Neutrophil (primary cell): ENCODE measurements around the gene DOK4.

Experiments used
- H3K27ac ChIP-seq: fragments of 200-600 bp; sonication (generic); 2 replicates; pipeline ENCODE4 v1.5.1; 2016; ENCODE audit warnings: mild to moderate bottlenecking, moderate library complexity
- H3K27me3 ChIP-seq: fragments of 200-600 bp; sonication (generic); 2 replicates; pipeline ENCODE4 v1.6.0; 2016; ENCODE audit warnings: mild to moderate bottlenecking
- H3K36me3 ChIP-seq: fragments of 200-600 bp; sonication (generic); 2 replicates; pipeline ENCODE4 v1.5.1; 2017
- H3K4me1 ChIP-seq, 2 experiments: fragments of 200-600 bp in 1 of 2; sonication (generic) in 1 of 2; 1 replicate in 1 of 2; 2 replicates in 1 of 2; pipeline versions ENCODE4 v1.5.1 to v1.6.1; 2013 to 2016; ENCODE audit warnings: low read depth in 1 of 2, low read length in 1 of 2, mild to moderate bottlenecking in 1 of 2, moderate library complexity in 1 of 2; ENCODE audit not compliant: control insufficient read depth in 1 of 2, insufficient read depth in 1 of 2
- H3K4me3 ChIP-seq, 2 experiments: fragments of 200-600 bp in 1 of 2; sonication (generic) in 1 of 2; 1 replicate in 1 of 2; 2 replicates in 1 of 2; pipeline ENCODE4 v1.5.1; 2013 to 2016; ENCODE audit warnings: low read depth in 1 of 2, low read length in 1 of 2, mild to moderate bottlenecking in 1 of 2, moderate library complexity in 1 of 2
- H3K9me3 ChIP-seq: fragments of 200-600 bp; sonication (generic); 2 replicates; pipeline ENCODE4 v1.5.1; 2016
- TF ChIP-seq, protein P1 (sequence below): fragments of 200-600 bp; sonication (generic); IDR thresholded peaks from 2 replicates; pipeline ENCODE4 v1.5.1; 2016; ENCODE audit warnings: antibody characterized with exemption

Gene DOK4

GRCh38 chr16:57435838-57436237 lies 50.5 kb downstream of the DOK4 start:
- Histone ChIP-seq H3K36me3 (peaks cover 82% of the 10 kb centered on the region), H3K9me3 (peaks cover 16% of the 10 kb centered on the region), H3K27ac (no peak overlapping the region), H3K27me3 (no peaks in the 10 kb centered on the region), H3K4me3 (no peak overlapping the region), H3K4me1 (no peaks in the 10 kb centered on the region)
- TF ChIP-seq, protein P1, sequence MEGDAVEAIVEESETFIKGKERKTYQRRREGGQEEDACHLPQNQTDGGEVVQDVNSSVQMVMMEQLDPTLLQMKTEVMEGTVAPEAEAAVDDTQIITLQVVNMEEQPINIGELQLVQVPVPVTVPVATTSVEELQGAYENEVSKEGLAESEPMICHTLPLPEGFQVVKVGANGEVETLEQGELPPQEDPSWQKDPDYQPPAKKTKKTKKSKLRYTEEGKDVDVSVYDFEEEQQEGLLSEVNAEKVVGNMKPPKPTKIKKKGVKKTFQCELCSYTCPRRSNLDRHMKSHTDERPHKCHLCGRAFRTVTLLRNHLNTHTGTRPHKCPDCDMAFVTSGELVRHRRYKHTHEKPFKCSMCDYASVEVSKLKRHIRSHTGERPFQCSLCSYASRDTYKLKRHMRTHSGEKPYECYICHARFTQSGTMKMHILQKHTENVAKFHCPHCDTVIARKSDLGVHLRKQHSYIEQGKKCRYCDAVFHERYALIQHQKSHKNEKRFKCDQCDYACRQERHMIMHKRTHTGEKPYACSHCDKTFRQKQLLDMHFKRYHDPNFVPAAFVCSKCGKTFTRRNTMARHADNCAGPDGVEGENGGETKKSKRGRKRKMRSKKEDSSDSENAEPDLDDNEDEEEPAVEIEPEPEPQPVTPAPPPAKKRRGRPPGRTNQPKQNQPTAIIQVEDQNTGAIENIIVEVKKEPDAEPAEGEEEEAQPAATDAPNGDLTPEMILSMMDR, result no peak

GRCh38 chr16:57434003-57434402 lies 52.3 kb downstream of the DOK4 start:
- Histone ChIP-seq H3K27me3 (no peaks in the 10 kb centered on the region), H3K9me3 (peaks cover under 1% of the 10 kb centered on the region), H3K4me3 (no peak overlapping the region), H3K36me3 (peaks cover 84% of the 10 kb centered on the region), H3K4me1 (no peaks in the 10 kb centered on the region), H3K27ac (no peak overlapping the region)
- TF ChIP-seq, protein P1, result no peak

- Histone ChIP-seq H3K9me3 (no peaks in the 10 kb centered on the region), H3K27me3 (no peaks in the 10 kb centered on the region), H3K27ac (no peak overlapping the region), H3K4me3 (no peak overlapping the region), H3K36me3 (peaks cover 88% of the 10 kb centered on the region), H3K4me1 (no peaks in the 10 kb centered on the region)
- TF ChIP-seq, protein P1, result no peak
These were observed 53.3 kb downstream of the DOK4 start for GRCh38 chr16:57432989-57433388.

- Histone ChIP-seq H3K27ac (no peak overlapping the region), H3K27me3 (no peaks in the 10 kb centered on the region), H3K4me1 (no peaks in the 10 kb centered on the region), H3K36me3 (peaks cover 93% of the 10 kb centered on the region), H3K4me3 (no peak overlapping the region), H3K9me3 (no peaks in the 10 kb centered on the region)
- TF ChIP-seq, protein P1, result no peak
These were observed 53.8 kb downstream of the DOK4 start for GRCh38 chr16:57432505-57432904.

DNA sequence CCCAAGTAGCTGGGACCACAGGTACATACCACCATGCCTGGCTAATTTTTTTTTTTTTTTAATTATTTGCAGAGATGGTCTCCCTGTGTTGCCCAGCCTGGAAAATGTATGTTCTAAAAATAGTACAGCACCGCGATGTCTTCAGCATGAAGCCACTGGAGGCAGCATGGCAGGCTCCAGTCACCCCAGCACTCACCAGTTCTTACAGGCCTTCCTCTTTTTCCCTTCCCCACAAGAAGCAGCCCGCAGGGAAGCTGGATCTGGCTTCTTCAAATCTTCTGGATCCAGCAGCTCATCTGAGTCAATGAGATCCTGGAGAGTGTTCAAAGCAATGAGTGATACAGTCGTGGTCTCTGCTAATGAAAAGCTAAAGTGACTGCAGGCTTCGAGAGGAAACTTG lies 55.3 kb downstream of the DOK4 start:
- H3K9me3 ChIP-seq, result no peaks in the 10 kb centered on the region
- TF ChIP-seq, protein P1, result no peak
- no peaks in the 10 kb centered on the region for H3K27me3 ChIP-seq
- H3K36me3 ChIP-seq, result peaks cover 96% of the 10 kb centered on the region
- no peaks in the 10 kb centered on the region for H3K4me1 ChIP-seq
- no peak overlapping the region for H3K27ac ChIP-seq
- no peak overlapping the region for H3K4me3 ChIP-seq

- peaks cover 65% of the 10 kb centered on the region for H3K36me3 ChIP-seq
These were observed 58.5 kb downstream of the DOK4 start for GRCh38 chr16:57427824-57428223.

More at GRCh38 chr16:57427824-57428223, 58.5 kb downstream of the DOK4 start:
- no peaks in the 10 kb centered on the region for H3K9me3 ChIP-seq
- H3K4me3 ChIP-seq, result no peak overlapping the region
- no peaks in the 10 kb centered on the region for H3K27me3 ChIP-seq
- TF ChIP-seq, protein P1, result no peak
- H3K4me1 ChIP-seq, result no peaks in the 10 kb centered on the region
- no peak overlapping the region for H3K27ac ChIP-seq
